Measurements from ENCODE around the gene LDB3. TPM values are rescaled to one million over a fixed set of nuclear protein-coding genes. Genes with fewer than 3 reads are reported as not detected.
A peak's percentile ranks its signal among the peaks of the same experiment; 100 is the strongest.

Gene LDB3
- total RNA-seq, 1 donor from 2014 or later, result 1,178 TPM

DNA sequence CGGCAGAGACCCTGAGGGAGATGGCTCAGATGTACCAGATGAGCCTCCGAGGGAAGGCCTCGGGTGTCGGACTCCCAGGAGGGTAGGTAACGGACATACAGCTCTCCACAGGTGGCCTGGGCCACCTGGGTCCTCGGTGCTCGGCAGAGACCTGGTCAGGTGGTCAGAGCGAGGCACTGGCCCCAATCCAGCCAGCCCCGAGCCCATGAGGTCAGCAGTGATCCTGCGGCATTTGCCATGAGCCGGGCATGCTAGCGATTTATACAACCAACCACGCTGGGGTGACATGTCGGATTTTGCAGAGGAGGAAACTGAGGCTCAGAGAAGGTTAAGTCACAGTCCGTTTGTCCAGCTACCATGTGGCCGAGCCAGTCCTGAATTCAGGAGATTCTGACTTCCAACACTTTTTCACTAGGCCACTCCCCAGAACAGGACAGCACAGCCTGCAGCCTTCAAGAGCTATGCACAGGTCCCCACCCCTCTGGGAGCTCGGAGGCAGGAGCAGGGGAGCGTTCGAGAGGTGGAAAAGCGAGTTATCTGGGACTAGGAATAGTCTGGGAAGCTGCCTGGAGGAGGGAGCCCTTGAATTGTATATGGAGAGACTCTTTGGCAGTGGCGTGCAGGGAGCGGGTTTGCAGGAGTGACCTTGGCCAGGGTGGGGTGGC lies 13.5 kb downstream of the LDB3 start:
- intact Hi-C loops (cut with DNase I), result no loop called here
- DNase-seq (ENCODE audit: low spot score), result no peak

DNA sequence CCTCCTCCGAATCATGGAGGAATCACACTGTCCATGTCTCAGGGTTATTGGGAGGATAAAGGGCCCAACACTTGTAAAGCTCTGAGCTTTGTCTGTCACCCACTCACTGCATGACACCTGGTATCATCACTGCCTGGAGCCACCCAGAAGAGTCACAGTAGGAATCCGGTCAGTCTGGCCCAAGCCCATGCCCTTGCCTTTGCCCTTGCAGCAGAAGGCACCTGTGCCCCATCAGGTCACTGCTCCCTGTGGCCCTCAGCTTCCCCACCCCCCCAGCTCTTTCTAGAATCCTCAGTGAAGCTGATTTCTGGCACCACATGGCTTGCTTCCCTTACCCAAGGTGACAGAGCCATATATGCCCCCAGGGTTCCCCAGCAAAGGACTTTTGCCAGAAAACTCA lies 14.4 kb downstream of the LDB3 start:
- DNase-seq (ENCODE audit: low spot score), result no peak
- intact Hi-C loops (cut with DNase I), result no loop called here

DNA sequence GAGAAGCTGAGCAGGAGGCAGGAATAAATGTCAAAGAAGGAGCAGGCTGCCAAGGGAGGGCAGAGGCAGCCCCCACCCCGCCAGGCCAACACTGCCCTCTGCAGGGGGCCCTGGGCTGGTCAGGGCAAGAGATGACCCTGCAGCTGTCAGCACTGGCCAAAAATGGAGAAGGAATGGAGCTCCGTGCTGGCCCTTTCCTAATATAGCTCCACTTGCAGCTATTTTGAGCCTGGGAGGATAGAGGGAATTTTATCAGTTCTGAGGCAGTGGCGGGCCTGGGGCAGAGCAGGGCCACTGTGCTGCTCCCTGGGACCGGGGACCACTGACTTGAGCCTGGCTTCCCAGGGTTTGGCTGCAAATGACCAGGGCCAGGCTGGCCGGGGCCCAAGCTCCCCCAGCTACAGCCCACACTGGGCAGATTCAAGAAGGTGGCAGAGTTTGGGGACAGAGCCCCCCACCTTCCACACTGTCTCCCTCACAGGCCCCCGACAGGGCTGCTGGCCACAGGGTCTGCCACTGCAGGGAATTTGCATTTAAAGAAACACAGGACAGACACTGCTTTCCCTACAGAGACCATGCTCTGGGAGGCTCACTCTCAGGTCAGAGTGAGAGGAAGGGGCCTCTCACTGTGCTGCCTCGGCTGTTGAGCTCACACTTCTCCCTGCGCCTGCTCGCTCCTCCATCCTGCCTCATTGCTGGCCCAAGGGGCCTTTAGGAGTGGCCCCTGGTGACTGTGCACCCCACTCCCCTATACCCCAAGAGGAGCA lies 16.2 kb downstream of the LDB3 start:
- peak; percentile 88 for DNase-seq (ENCODE audit: low spot score)
- intact Hi-C loops (cut with DNase I), result loop anchor here (1.0 kb wide), 1 partner anchor 16 kb away; the partner anchor contains the start of gene LDB3

DNA sequence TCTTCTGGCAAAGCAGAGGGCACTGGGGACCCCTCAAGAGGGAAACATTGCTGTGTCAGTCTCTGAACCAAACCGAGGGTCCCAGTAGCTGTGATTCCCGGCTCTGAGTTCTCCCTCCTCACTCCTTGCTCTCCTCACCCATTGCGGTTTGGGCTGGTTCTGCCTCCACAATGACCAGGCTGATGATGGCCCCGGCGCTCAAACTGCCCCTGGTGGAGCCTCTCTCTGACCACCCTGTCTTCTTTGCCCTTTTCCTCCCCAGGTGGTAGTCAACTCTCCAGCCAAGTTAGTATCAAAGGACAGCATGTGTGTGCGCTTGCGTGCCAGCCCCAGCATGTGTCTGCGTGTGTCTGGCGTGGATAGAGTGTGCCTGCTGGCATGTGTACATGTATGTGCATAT lies 17.1 kb downstream of the LDB3 start:
- intact Hi-C loops (cut with DNase I), result no loop called here
- no peak for DNase-seq (ENCODE audit: low spot score)

DNA sequence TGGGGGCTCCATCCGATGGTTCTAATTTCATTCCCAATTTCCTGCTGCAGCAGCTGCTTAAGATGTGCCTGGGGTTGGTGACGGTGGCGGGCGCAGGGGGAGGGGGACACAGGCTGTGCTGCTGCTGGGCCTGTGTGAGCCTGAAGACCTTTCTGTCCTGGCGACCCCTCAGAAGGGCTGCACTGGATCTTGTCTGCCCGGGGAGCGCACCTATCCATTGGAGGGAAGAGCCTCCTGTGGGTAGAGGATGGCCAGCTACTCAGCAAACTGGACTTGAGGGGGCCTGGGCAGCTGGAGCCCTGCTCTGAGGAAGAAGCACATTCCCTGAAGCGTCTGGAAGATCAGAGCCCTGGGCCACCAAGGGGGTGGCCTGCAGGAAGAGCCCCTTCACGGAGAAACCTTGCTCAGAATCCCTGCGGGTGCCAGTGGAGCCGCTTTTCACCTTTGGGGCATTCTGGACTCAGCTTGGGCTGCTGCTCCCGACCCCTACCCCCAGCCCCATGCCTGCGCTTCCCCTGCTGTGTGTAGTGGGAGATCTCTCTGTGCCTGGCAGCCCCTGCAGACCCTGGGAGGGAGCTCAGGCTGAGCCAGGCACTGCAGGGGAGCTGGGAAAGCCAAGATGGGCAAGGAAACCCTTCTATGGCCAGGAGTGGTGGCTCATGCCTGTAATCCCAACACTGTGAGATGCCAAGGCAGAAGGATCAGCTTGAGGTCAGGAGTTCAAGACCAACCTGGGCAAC lies 17.8 kb downstream of the LDB3 start:
- no peak for DNase-seq (ENCODE audit: low spot score)
- intact Hi-C loops (cut with DNase I), result no loop called here

DNA sequence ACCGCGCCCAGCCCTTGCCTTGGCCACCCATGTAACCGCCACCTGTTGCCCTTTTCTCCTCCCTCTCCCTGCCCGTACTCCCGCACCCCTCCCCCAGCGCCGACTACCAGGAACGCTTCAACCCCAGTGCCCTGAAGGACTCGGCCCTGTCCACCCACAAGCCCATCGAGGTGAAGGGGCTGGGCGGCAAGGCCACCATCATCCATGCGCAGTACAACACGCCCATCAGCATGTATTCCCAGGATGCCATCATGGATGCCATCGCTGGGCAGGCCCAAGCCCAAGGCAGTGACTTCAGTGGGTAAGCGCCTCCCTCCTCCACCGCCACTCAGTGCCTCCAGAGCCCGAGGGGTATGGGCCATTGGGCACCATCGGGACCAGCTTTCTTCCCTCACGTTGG lies 18.7 kb downstream of the LDB3 start:
- no peak for DNase-seq (ENCODE audit: low spot score)

DNA sequence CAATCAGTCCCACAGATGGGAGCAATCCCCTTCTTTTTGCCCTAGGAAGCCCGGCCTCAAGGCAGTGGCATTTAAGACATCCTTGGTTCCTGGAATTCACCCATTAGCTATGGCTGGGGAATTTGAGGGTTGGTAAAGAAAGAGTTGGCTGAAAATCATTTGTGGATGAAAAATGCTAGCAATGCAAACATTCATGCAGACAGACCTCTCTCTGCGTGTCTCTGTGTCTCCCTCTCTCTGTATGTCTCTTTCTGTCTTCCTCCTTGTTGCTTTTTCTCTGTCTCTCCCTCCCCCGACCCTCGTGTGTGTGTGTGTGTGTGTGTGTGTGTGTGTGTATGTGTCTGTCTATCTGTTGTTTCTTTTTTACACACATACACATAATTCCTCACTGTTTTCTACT lies 19.4 kb downstream of the LDB3 start:
- intact Hi-C loops (cut with DNase I), result no loop called here
- DNase-seq (ENCODE audit: low spot score), result no peak

More for the DNA sequence above, 18.7 kb downstream of the LDB3 start:
- intact Hi-C loops (cut with DNase I), result no loop called here

DNA sequence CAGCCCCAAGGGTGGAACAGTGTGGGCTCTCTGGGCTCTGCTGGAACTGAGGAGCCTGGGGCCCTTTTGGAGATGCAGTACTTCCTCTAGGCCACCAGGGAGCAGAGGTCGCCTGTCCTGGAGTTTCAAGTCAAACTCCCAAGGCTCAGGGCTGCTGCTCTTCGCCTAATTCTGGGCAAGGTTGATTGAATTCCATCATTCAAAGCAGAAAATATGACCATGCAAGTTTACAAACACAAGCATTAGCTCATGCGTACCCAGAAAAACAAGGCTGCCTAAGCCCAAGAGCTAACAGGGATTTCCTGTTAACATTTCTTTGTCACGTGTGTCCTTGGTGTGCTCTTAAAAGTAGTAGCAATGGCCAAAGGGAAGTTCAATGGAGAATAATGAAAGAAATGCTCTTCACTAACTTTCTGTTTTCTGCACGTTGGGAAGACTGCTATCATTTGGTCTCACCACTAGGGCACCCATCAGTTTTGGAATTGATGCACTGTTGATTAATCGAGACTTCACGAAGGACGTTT lies 20.1 kb downstream of the LDB3 start:
- no peak for DNase-seq (ENCODE audit: low spot score)
- intact Hi-C loops (cut with DNase I), result no loop called here

DNA sequence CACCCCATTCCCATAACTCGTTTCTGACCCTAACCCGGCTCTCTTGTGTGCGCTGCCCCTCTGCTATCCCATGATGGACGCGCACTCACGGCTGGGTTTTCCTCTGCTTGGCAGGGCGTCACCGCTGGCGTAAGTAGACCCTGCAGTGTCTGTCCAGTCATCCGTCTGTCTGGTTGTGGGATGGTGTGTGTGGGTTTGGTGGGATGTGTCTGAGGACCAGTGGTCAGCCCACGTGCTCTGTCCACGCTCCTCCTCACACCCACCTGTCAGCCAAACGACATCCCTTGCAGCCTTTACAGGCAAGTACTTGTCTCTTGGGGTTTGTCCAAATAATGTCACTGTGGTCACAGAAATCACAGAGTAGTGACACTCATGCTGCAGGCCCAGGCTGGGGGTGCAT lies 20.8 kb downstream of the LDB3 start:
- no peak for DNase-seq (ENCODE audit: low spot score)
- intact Hi-C loops (cut with DNase I), result no loop called here

DNA sequence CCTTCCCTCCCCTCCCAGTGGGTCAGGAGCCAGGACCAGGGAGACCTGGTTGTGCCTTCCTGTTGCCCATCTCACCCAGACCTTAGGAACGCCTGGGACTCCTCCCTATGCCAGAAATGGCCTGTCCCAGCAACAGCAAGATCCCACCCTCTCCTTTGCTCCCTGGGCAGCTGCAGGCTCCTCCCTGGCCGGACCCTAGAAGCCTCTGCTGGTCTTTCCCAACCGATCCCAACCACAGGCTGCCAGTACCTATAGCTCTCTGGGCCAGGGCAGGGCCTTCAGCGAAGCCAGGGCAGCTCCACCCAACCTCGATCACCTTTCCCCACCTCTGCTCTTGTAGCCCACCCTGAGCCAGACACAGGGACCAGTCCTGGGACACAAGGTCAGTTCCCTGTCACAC lies 21.9 kb downstream of the LDB3 start:
- intact Hi-C loops (cut with DNase I), result no loop called here
- DNase-seq (ENCODE audit: low spot score), result no peak

DNA sequence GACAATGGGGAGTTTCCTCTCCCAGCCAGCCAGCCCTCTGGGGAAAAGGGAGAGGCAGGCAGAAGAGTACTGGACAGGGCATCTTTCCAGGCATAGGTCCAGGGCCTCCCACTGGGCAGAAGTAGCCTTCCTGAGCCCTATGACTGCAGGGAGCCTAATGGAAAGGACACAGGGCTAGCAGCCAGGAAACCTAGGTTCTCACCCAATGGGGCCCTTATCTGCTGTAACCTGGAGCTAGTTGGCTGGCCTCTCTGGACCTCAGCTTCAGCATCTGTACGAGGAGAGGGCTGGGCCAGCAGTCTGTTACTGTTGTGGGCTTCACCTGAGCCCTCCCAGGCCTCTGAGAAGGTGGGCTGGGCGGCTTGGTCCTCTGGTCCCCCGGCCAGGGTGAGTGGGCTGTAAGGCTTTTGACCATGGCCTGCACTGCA lies 22.4 kb downstream of the LDB3 start:
- intact Hi-C loops (cut with DNase I), result no loop called here
- no peak for DNase-seq (ENCODE audit: low spot score)

DNA sequence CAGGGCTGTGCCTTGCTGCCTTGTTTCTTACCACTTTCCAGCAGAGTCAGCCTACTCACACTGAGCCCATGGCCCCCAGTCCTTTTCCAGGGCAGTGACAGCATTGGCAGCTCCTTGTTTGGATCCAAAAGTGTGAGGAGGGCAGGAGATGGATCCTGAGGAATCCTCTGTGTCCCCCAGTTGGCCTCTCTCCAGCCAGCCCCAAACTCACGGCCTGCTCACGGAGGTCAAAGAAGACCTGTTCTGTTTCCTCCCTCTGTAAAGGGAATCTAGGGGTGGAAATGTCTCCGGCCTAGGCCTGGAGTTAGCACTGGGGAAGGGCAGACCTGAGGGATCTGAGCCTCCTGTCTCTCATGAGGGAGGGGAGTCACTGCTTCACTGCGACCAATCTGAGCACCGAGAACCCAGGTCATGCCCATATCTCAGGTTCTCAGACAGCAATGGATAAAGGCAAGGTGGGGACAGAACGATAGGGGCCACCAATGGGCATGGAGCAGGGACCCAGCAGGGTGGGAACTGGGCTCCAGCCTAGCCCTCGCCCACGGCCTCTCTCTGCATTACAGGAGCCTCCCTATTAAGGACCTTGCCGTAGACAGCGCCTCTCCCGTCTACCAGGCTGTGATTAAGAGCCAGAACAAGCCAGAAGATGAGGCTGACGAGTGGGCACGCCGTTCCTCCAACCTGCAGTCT lies 23.2 kb downstream of the LDB3 start:
- no peak for DNase-seq (ENCODE audit: low spot score)
- intact Hi-C loops (cut with DNase I), result no loop called here

DNA sequence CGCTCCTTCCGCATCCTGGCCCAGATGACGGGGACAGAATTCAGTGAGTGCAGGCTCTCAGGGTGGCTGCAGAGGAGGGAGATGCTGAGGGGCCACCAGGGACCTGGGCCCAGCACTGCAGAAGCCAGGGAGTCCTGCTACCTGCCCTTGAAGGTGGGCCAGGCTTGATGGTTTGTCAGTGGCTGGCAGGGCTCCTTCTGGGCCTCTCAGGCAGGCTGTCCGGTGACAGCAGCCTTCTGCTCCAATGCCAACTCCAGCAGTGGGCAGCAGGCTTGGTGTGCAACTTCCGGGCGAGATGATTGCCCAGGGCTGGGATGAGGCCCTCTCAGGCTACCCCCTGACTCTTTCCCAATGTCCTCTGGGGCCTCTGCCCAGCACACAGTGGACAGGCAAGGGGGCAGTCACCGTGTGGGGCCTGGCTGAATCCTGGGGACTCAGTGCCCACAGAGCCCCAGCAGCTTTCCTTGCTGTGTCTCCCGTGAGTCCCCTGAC lies 23.8 kb downstream of the LDB3 start:
- no peak for DNase-seq (ENCODE audit: low spot score)
- intact Hi-C loops (cut with DNase I), result no loop called here

DNA sequence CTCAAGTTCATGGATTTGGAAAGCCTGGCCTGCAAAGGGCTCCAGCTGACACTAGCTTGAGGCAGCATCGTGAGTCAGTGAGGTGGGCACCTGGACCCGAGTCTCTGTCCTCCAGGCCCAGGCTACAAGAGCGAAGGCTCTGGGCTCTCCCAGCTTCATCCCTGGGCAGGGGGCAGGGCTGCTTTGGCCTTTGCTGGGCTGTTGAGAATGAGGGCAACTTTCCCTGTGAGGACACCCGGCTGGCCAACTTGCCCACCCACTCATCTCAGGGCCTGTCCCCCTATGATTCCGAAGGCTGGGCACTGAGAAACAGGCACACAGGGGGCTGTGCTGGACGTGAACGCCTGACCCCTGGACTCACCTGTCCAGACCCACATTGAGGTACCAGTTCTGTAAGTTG lies 24.4 kb downstream of the LDB3 start:
- DNase-seq (ENCODE audit: low spot score), result no peak

DNA sequence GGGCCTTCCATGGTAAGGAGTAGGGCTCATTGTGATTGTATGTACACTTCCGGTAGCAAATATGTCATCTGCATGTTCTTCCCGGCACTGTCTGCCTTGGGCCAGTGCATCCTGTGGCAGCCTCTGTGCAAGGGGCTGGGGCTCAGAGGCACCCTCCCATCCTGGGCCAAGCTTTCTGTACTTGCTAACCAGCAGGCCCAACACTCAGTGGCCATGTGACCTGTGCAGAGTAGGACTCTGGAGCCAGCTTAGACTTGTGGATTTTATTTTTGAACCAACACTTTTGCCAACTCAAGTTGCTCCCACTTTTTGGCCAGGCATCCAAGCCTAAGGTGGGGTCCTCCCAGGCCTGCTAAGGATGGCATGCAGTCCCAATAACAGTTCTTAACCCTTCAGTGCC lies 25.0 kb downstream of the LDB3 start:
- intact Hi-C loops (cut with DNase I), result no loop called here

More for the DNA sequence above, 24.4 kb downstream of the LDB3 start:
- intact Hi-C loops (cut with DNase I), result no loop called here

DNA sequence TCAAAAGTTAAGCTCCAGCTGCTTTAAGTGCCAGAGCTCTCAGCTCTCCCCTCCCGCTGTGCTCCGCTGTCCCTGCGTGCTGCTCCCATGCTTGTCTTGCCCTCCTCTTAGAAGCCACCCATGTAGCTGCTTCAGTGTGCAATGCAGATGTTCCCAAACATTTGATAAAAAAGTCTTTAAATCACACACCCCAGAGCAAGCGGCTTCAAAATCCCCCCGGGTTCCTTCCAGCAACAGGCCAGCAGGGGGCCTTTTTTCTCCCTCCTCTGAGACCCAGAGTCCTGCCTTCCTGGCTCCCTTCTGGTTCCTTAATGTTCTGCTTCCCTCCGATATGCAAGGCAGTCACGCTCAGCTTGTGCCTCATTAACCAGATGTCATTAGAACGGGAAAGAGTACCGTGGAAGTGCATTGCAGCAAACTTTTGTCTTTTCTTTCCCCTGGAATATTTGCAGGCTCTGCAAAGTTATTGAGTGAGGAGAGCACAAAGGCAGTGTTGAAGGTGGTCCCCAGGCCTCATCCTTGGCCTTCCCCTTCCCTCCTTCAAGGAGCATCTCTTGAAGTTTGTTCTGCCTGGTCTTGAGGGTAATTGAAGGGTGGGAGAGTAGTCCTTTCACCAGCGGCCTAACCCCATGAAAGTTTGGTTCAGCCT lies 25.5 kb downstream of the LDB3 start:
- DNase-seq (ENCODE audit: low spot score), result no peak
- intact Hi-C loops (cut with DNase I), result no loop called here

More for the DNA sequence above, 25.0 kb downstream of the LDB3 start:
- DNase-seq (ENCODE audit: low spot score), result no peak

DNA sequence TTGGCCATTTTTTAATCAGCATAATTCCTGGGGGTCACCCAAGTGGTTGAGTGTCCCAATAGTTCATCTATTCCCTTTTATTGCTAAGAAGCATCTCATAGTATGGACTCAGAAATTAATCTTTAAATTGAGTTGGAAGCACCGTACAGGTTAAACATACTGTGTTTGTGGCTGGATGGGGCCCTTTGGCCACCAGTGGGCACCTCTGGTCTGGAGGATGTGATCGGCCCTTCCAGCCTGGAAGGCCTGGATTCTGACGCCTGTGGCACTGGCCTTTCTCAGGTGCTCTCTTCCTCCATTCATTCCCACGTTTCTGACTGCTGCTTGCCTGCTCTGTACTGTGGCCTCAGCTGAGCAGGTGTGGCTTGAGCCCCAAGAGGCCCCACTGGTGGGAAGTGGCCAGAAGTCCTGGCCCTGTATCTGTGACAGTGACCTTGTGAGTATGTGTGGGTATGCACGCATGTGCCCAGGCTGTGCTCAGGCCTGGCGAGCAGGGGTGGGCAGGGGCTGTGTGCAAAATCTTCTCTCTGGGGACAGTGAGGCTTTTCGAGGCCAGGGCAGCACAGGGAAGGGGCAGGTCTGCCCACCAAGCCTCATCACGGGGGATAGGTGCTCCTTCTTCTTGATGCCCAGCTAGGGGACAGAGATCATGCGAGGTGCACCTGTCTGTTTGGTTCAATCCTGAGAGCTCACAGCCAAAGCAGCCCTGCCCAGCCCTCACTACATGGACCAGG lies 30.1 kb downstream of the LDB3 start:
- DNase-seq (ENCODE audit: low spot score), result no peak
- intact Hi-C loops (cut with DNase I), result no loop called here

DNA sequence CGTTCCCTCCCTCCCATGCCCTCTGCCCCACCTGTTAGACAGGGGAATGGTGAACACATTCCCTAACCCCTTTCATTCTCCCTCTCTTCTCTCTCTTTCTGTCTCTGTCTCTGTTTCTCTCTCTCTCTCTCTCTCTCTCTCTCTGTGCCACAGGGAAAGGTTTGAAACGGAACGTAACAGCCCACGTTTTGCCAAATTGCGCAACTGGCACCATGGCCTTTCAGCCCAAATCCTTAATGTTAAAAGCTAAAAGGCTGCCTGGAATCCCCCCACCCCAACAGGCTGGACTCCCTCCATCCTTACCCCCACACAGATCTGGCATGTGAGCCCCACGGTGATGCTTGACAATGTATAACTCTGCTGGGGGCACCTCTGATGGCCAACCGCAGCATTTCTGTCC lies 30.8 kb downstream of the LDB3 start:
- intact Hi-C loops (cut with DNase I), result no loop called here
- no peak for DNase-seq (ENCODE audit: low spot score)

All from cardiac septum (tissue), 1 donor.